Measurements from ENCODE around the gene ATP1A3. TPM values are rescaled to one million over a fixed set of nuclear protein-coding genes. Genes with fewer than 3 reads are reported as not detected.
"Not testable (repeated sequence)": the region's sequence is repeated elsewhere in the genome, so short reads cannot be mapped to it uniquely, and the experiment has no call there.

Gene ATP1A3
- total RNA-seq, 2 donors from 2014 or later, result 0.69 to 1.0 TPM

GRCh38 chr19:42021185-42021584 is 27.2 kb upstream of the ATP1A3 start:
- Histone ChIP-seq H3K9ac (ENCODE audit: extremely low read depth, low read length, poor library complexity, severe bottlenecking) (no peak overlapping the region), H3K9me3 (ENCODE audit: control insufficient read depth, low read length) (no peaks in the 10 kb centered on the region), H3K27ac (ENCODE audit: low read depth, low read length) (no peak overlapping the region), H3K27me3 (ENCODE audit: control insufficient read depth, insufficient read depth, low read length, poor library complexity, severe bottlenecking) (no peaks in the 10 kb centered on the region), H3K4me3 (ENCODE audit: low read length) (no peak overlapping the region), H3K36me3 (ENCODE audit: control insufficient read depth, insufficient read depth, low read length) (no peaks in the 10 kb centered on the region), H3K4me1 (ENCODE audit: control insufficient read depth, insufficient read depth, low read length) (no peaks in the 10 kb centered on the region)
- Mint-ChIP-seq H3K4me3 (no peak overlapping the region), H3K4me1 (no peaks in the 10 kb centered on the region), H3K36me3 (ENCODE audit: low read depth) (peaks cover 15% of the 10 kb centered on the region), H3K27ac (no peak overlapping the region), H3K9me3 (no peaks in the 10 kb centered on the region), H3K27me3 (ENCODE audit: insufficient read depth) (no peaks in the 10 kb centered on the region)
- no peak for DNase-seq
- 91 to 96% methylated on average over 9 to 15 of the region's 15 CpGs for WGBS, 2 experiments (ENCODE audit: insufficient coverage in 1 of 2, insufficient read length in 1 of 2)
- TF ChIP-seq CTCF (conservative IDR thresholded peaks at IDR 0.05), result no peak

- H3K9me3 ChIP-seq (ENCODE audit: control insufficient read depth, low read length), result no peaks in the 10 kb centered on the region
- no peak overlapping the region for H3K27ac ChIP-seq (ENCODE audit: low read depth, low read length)
- Mint-ChIP-seq H3K4me1 (no peaks in the 10 kb centered on the region), H3K4me3 (no peak overlapping the region), H3K27ac (no peak overlapping the region), H3K9me3 (no peaks in the 10 kb centered on the region), H3K36me3 (ENCODE audit: low read depth) (peaks cover 15% of the 10 kb centered on the region), H3K27me3 (ENCODE audit: insufficient read depth) (no peaks in the 10 kb centered on the region)
- H3K4me3 ChIP-seq (ENCODE audit: low read length), result no peak overlapping the region
- WGBS, 2 experiments (ENCODE audit: insufficient coverage in 1 of 2, insufficient read length in 1 of 2), result 91 to 100% methylated on average over 2 to 9 of the region's 11 CpGs
- no peak overlapping the region for H3K9ac ChIP-seq (ENCODE audit: extremely low read depth, low read length, poor library complexity, severe bottlenecking)
- no peaks in the 10 kb centered on the region for H3K4me1 ChIP-seq (ENCODE audit: control insufficient read depth, insufficient read depth, low read length)
- no peak for TF ChIP-seq CTCF (conservative IDR thresholded peaks at IDR 0.05)
- H3K27me3 ChIP-seq (ENCODE audit: control insufficient read depth, insufficient read depth, low read length, poor library complexity, severe bottlenecking), result no peaks in the 10 kb centered on the region
- no peak for DNase-seq
- no peaks in the 10 kb centered on the region for H3K36me3 ChIP-seq (ENCODE audit: control insufficient read depth, insufficient read depth, low read length)
Observed at GRCh38 chr19:42018503-42019193, 24.6 kb upstream of the ATP1A3 start.

- no peak overlapping the region for H3K4me3 ChIP-seq (ENCODE audit: low read length)
- H3K27ac ChIP-seq (ENCODE audit: low read depth, low read length), result no peak overlapping the region
- no peaks in the 10 kb centered on the region for H3K27me3 ChIP-seq (ENCODE audit: control insufficient read depth, insufficient read depth, low read length, poor library complexity, severe bottlenecking)
- Mint-ChIP-seq H3K36me3 (ENCODE audit: low read depth) (peaks cover 15% of the 10 kb centered on the region), H3K27ac (no peak overlapping the region), H3K9me3 (no peaks in the 10 kb centered on the region), H3K4me1 (no peaks in the 10 kb centered on the region), H3K27me3 (ENCODE audit: insufficient read depth) (no peaks in the 10 kb centered on the region), H3K4me3 (no peak overlapping the region)
- H3K36me3 ChIP-seq (ENCODE audit: control insufficient read depth, insufficient read depth, low read length), result no peaks in the 10 kb centered on the region
- TF ChIP-seq CTCF (conservative IDR thresholded peaks at IDR 0.05), result no peak
- DNase-seq, result no peak
- 90 to 94% methylated on average over 3 to 8 of the region's 8 CpGs for WGBS, 2 experiments (ENCODE audit: insufficient coverage in 1 of 2, insufficient read length in 1 of 2)
- no peaks in the 10 kb centered on the region for H3K4me1 ChIP-seq (ENCODE audit: control insufficient read depth, insufficient read depth, low read length)
- H3K9me3 ChIP-seq (ENCODE audit: control insufficient read depth, low read length), result no peaks in the 10 kb centered on the region
- H3K9ac ChIP-seq (ENCODE audit: extremely low read depth, low read length, poor library complexity, severe bottlenecking), result no peak overlapping the region
Observed at GRCh38 chr19:42017040-42017439, 23.0 kb upstream of the ATP1A3 start.

GRCh38 chr19:42012747-42013146 is 18.7 kb upstream of the ATP1A3 start:
- H3K27ac ChIP-seq (ENCODE audit: low read depth, low read length); H3K27me3 Mint-ChIP-seq (ENCODE audit: insufficient read depth); H3K36me3 Mint-ChIP-seq (ENCODE audit: low read depth); H3K9ac ChIP-seq (ENCODE audit: extremely low read depth, low read length, poor library complexity, severe bottlenecking); H3K36me3 ChIP-seq (ENCODE audit: control insufficient read depth, insufficient read depth, low read length); H3K9me3 ChIP-seq (ENCODE audit: control insufficient read depth, low read length); H3K4me1 Mint-ChIP-seq; H3K4me3 Mint-ChIP-seq; H3K27me3 ChIP-seq (ENCODE audit: control insufficient read depth, insufficient read depth, low read length, poor library complexity, severe bottlenecking); H3K9me3 Mint-ChIP-seq; H3K4me1 ChIP-seq (ENCODE audit: control insufficient read depth, insufficient read depth, low read length); H3K4me3 ChIP-seq (ENCODE audit: low read length); H3K27ac Mint-ChIP-seq; DNase-seq: not testable (repeated sequence)
- 91% methylated on average over 3 of the region's 3 CpGs; no CpG with 5 or more reads in 1 of the 2 experiments for WGBS, 2 experiments (ENCODE audit: insufficient coverage in 1 of 2, insufficient read length in 1 of 2)
